H4 (cell line): Measurements from ENCODE around the gene PHKA1. TPM values are rescaled to one million over a fixed set of nuclear protein-coding genes. Genes with fewer than 3 reads are reported as not detected.
A peak's percentile ranks its signal among the peaks of the same experiment; 100 is the strongest.
"Not testable (repeated sequence)": the region's sequence is repeated elsewhere in the genome, so short reads cannot be mapped to it uniquely, and the experiment has no call there.

ENCODE experiments used
- DNase-seq: peaks from one replicate; pipeline ENCODE4 v3.0.0-alpha.2; 2015; ENCODE audit warnings: low spot score
- total RNA-seq: library from RNA; depleted of rRNA; stranded (reverse); fragments of >200 nt; shearing (Covaris generic); gene quantifications from 2 replicates; pipeline ENCODE4 v1.2.3, GENCODE V29; 2014; rRNA removed

PHKA1 gene
- total RNA-seq, 1 experiment from 2014 or later, result 8.6 TPM

DNA sequence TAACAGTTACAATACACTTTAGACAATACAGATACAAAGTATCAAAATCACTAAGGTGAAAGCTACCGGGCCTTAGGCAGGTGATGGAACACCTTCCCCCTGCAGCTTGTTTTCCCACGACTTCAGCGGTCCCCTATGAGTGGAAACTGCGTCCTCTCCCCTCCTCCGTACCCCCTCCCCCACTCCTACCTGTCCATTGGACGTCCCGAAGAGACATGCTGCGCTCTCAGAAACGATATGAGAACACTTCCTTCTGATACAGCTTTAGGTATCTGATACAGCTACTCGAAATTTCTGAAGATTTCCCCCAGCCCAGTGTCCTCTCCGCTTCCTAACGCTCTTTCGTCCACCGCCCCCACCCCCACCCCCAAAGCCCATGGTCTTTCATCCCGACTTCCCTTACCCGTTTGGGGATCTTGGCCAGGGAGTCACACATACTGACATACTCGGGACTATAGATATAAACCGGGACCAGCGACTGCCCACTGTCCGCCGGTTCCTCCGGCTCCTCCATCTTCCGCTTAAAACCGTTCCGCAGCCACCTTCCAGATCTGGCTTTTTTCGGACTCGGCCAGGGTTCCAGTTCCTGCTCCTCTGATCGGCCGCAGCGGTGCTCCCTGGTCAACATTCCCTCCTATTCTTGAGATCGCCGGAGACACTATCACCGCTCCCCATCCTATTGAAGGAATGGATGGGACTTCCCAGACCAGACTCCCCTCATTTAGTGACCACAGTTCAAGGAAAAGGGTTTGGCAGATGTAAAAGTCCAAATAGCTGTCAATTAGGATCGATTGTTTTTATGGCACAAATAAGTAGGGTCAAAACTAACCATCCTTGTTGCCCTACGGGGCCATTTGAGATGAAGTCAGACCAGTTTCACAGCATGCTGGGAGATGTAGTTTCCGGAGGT is 141.6 kb downstream of the PHKA1 start, which contains the start of gene HDAC8:
HDAC8 (minus strand) TSS at position 596 of the 910 bp plus-strand sequence; CDS start at position 514, 82 bp downstream.
- peak; percentile 74 for DNase-seq

DNA sequence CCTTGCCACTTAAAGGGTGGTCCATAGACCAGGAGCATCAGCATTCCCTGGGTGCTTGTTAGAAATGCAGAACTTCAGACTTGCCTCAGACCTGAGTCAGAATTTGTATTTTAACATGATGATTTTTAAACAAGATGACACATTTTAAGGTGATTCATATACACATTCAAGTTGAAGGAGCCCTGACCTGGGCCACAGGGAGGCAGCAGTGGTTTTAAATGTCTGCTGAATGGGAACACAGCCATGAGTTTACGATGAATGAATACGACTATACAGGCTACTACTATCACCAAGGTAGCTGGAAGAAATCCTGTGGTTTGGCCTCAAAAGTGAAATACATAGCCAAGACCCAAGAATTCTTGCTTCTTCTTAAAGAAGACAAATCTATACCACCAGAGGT is 144.3 kb downstream of the PHKA1 start:
- no peak for DNase-seq

DNA sequence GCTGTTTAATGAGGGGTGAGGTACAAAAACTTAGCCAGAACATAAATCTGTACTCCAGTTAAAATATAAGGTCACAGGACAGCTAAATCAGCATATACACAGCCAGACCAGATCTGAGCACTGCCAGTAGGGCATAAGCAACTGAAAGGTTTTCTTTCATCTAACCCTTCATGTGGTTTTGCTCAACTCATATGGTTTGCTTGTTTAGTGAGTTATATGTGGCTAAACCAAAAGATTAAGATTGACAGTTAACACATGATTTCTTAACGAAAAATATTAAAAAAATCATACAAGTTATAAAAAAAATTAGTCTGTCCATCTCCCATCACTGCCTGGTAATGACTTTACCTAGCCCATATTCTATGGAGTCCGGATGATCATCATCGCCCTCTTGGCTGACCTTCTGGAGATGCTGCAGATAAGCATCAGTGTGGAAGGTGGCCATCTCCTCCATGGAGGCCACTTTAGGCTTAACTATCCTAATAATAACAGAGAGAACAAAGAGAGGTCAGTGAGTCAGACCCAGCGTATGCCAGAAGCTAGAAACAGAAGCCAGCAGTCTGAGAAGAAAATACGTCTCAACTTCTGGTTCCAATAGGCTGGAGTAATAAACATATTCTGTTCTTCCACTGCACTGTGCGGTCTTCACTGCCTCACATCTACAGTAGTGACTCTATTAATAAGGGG is 145.6 kb downstream of the PHKA1 start:
- DNase-seq, result no peak

DNA sequence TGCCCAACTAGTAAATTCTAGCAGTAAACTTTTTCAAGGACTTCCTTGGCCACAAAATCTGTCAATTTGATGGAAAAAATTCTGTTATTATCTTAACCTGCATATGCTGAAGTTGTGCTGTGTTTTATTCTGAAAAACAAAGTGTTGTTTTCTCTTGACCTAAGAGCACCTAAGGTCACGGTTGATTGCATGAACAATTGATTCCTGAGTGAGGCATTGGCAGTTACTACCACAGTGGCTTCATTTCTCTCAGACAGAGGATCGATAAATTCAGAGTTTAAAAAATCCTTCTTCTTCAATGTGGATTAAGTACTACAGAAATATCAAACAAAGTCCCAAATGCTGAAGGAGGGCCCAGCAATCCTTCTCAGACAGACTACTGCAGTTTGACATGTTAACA is 147.7 kb downstream of the PHKA1 start:
- no peak for DNase-seq

DNA sequence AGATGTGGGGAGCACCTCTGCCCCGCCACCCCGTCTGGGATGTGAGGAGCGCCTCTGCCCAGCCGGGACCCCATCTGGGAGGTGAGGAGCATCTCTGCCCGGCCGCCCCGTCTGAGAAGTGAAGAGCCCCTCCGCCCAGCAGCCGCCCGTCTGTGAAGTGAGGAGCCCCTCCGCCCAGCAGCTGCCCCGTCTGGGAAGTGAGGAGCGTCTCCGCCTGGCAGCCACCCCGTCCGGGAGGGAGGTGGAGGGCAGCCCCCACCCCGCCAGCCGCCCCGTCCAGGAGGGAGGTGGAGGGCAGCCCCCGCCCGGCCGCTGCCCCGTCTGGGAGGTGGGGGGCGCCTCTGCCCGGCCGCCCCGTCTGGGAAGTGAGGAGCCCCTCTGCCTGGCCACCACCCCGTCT is 154.5 kb downstream of the PHKA1 start:
- DNase-seq, result not testable (repeated sequence)

DNA sequence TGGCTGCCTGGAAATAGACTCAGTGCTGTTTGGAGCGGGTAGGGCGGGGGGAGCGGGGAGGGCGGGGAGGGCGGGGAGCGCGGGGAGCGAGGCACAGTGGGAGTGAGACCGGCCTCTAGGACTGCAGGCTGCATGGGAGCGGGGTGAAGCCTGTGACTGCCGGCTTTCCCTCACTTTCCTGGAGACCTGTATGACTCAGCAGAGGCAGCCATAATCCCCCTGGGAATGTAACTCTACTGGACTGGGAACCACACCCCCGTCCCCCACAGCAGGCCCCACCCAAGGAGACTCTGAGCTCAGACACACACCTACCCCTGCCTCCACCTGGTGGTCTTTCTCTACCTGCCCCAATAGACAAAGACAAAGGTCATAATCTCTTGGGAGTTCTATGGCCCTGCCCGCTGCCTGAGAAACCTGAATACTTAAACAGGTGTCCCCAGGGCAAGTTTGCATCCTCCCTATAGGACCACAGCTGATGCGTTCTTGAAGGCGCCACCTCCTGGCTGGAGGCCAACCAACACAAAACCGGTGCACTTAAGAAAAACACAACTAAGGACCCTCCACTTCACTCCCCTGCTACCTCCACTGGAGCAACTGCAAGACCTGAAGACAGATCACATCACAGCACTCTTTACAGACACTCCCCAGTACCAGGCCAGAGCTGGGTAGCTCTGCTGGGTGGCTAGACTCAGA is 159.5 kb downstream of the PHKA1 start:
- peak; percentile 80 for DNase-seq

DNA sequence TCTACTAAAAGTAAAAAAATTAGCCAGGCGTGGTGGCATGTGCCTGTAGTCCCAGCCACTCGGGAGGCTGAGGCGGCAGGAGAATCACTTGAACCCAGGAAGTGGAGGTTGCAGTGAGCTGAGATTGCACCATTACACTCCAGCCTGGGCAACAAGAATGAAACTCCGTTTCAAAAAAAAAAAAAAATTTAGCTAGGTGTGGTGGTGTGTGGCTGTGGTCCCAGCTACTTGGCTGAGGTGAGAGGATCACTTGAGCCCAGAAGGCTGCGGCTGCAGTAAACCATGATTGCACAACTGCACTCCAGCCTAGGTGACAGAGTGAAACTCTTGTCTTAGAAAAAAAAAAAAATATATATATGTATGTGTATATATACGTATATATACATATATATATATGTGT is 161.7 kb downstream of the PHKA1 start:
- not testable (repeated sequence) for DNase-seq

DNA sequence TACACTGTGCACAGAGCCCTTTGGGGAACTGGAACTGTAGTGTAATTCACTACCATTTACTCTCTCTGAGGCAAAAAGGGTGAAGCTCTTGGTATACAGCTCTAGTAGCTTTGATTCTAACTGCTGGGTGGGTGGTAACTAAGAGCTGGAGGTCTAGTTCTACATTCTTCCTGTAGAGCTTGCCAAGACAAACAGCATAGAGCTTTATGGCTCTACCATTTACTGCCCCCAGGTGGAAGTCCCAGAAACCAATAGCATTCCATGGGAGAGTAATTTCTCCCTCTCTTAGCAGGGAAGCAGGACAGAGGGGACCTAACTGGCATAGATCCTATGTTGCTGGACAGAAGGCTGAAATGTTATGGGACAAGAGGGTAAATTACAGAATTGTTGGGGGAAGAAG is 168.1 kb downstream of the PHKA1 start:
- no peak for DNase-seq

DNA sequence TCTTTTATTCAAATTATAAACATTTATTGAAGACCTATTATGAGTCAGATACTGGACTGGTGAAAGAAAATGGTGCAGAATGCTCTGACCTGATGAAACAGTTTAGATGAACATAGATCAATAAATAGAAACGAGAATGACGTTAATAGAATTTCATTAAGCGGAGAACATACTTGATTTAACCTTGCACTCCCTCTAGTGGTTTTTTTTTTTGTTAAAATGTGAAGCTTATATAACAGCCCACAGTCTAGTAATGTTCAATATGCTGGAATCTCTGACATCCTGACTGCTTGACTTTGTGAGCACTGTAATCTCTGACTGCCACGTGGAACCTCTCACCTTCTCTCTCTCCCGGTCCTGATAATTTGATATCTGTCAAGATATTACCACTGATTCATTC is 173.8 kb downstream of the PHKA1 start:
- no peak for DNase-seq

DNA sequence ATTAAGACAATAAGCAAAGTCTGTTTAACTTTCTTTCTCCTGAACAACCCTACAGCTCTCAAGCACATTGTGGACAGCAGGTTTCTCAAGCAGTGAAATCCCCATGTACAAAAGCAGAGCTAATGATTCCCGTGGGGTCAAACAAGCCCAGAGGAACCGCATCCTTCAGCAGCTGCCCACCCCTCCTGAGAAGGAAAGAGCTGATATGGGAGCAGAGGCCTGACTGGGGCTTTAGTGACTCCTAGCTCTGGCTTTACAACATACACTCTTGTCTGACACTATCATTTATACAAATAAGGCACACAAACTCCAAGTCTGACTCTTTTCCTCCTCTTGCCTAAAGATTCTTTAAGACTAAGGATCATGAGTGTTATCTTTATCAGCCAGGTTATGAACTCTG is 174.3 kb downstream of the PHKA1 start:
- DNase-seq, result no peak

DNA sequence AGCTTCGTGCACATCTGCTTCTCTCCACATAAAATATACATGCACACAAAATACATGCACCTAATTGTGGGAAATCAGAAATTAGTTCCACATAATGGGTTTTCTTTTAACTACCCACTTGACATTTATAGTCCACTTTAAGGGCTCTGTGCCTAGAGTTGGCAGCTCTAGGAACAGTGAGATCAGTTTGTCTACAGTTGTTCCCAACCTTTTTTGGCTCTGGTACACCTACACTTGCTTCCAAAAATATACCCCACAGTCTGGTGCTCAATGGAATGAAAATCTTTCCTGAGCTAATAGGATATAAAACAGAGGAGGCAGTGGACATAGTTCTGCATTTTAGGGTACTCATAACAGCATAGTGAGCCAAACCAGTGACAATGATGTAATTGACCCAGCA is 177.6 kb downstream of the PHKA1 start:
- no peak for DNase-seq

DNA sequence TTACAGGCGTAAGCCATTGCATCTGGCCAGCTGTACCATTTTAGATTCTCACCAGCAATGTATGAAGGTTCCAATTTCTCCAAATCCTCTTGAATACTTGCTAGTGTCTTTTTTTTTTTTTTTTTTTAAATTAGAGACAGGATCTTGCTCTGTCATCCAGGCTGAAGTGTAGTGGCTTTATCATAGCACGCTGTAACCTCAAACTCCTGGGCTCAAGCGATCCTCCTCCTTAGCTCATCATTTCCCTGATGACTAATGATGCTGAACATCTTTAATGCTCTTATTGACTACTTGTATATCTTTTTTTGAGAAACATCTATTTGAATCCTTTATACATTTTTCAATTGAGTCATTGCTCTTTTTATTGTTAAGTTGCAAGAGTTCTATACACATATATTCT is 181.7 kb downstream of the PHKA1 start:
- DNase-seq, result no peak

Other genes with a start within 250 kb of the PHKA1 start
- 42.8 and 59.8 TPM in 2 replicates for gene HDAC8, start 141.5 kb downstream of the PHKA1 start, total RNA-seq
- gene DMRTC1B, start 62.6 kb upstream of the PHKA1 start, total RNA-seq, result 0.41 TPM in 1 of 2 replicates, not detected in the other
- not detected in 2 replicates for gene FAM236B, start 68.4 kb upstream of the PHKA1 start, total RNA-seq
- gene FAM236D, start 93.9 kb upstream of the PHKA1 start, total RNA-seq, result not detected in 2 replicates
- not detected in 2 replicates for gene FAM236C, start 198.3 kb upstream of the PHKA1 start, total RNA-seq
- not detected in 2 replicates for gene FAM236A, start 223.9 kb upstream of the PHKA1 start, total RNA-seq
- gene DMRTC1, start 229.5 kb upstream of the PHKA1 start, total RNA-seq, result not detected in 2 replicates